ENCODE data around the gene MMP24.

GRCh38 chr20:35292504-35293285, 66.2 kb downstream of the MMP24 start:
- TF ChIP-seq EZH2phosphoT487 (IDR thresholded peaks at IDR 0.05; ENCODE audit: borderline replicate concordance, low read depth, low read length), result no peak
- TF ChIP-seq, protein P1, sequence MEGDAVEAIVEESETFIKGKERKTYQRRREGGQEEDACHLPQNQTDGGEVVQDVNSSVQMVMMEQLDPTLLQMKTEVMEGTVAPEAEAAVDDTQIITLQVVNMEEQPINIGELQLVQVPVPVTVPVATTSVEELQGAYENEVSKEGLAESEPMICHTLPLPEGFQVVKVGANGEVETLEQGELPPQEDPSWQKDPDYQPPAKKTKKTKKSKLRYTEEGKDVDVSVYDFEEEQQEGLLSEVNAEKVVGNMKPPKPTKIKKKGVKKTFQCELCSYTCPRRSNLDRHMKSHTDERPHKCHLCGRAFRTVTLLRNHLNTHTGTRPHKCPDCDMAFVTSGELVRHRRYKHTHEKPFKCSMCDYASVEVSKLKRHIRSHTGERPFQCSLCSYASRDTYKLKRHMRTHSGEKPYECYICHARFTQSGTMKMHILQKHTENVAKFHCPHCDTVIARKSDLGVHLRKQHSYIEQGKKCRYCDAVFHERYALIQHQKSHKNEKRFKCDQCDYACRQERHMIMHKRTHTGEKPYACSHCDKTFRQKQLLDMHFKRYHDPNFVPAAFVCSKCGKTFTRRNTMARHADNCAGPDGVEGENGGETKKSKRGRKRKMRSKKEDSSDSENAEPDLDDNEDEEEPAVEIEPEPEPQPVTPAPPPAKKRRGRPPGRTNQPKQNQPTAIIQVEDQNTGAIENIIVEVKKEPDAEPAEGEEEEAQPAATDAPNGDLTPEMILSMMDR (conservative IDR thresholded peaks at IDR 0.05; ENCODE audit: low read length), result no peak
